ENCODE data around the gene ARL15. TPM values are rescaled to one million over a fixed set of nuclear protein-coding genes. Genes with fewer than 3 reads are reported as not detected.

Gene ARL15
- total RNA-seq, 4 donors from 2014 or later: 13.0 to 52.7 (median 17.1) TPM

DNA sequence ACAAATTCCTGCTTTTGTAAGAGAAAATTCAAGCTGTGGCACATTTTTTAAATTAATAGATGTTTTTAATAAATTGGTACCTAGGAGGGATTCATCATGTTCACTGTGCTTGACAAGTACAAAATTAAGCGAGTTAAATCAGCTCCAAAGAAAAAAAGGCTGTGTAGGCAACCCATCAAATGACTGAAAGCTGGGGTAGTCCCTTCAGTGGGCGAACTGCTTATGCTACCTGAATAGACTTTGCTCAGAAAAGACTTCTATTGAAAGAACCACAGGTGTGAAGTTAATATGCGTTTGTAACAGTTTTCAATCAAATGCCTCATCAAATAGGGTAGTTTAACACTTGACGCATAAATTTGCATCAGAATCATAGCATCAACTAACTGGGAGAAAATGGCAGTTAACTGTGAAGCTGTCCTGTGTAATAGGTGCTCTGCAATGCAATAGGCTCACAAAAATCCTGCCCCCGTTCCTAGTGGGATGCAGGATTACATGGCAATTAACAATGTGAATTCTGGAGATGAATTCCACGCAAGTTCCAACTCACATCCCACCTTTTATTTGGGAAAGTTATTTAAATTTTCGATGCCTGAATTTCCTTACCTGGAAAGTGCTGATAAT, 14.4 kb upstream of the ARL15 start:
- no peak for DNase-seq (ENCODE audit: low spot score in 2 of 2)
- H3K36me3 ChIP-seq: no peaks in the 10 kb centered on the region
- no peaks in the 10 kb centered on the region for H3K27me3 ChIP-seq
- TF ChIP-seq POLR2A (IDR thresholded peaks at IDR 0.05): no peak
- TF ChIP-seq EP300 (IDR thresholded peaks at IDR 0.05): no peak
- TF ChIP-seq, protein P1, sequence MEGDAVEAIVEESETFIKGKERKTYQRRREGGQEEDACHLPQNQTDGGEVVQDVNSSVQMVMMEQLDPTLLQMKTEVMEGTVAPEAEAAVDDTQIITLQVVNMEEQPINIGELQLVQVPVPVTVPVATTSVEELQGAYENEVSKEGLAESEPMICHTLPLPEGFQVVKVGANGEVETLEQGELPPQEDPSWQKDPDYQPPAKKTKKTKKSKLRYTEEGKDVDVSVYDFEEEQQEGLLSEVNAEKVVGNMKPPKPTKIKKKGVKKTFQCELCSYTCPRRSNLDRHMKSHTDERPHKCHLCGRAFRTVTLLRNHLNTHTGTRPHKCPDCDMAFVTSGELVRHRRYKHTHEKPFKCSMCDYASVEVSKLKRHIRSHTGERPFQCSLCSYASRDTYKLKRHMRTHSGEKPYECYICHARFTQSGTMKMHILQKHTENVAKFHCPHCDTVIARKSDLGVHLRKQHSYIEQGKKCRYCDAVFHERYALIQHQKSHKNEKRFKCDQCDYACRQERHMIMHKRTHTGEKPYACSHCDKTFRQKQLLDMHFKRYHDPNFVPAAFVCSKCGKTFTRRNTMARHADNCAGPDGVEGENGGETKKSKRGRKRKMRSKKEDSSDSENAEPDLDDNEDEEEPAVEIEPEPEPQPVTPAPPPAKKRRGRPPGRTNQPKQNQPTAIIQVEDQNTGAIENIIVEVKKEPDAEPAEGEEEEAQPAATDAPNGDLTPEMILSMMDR (IDR thresholded peaks at IDR 0.05): no peak
- no peak overlapping the region for H3K27ac ChIP-seq
- no peaks in the 10 kb centered on the region for H3K4me1 ChIP-seq
- no peak overlapping the region for H3K4me3 ChIP-seq
- H3K9me3 ChIP-seq: no peaks in the 10 kb centered on the region
- WGBS, 2 donors: 86 to 90% methylated on average over 7 of the region's 7 CpGs

DNA sequence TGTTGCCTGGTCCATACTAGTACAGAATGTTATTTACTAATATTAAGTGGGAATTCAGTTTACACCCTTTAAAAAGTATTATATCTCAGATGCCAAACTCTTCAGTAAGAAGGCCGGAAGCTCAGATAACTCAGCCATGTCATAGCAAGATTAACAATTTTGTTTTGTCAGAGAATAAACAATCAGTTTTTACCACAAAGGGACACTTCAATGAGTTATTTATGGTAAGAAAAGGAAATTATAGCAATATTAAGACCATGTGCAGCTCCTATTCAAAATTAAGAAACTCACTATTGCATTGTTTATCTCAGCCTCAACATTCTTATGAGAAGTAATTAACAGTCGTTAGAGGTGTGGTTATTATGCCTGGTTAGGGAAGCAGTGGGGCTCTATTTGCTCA, 13.1 kb upstream of the ARL15 start:
- H3K4me3 ChIP-seq: no peak overlapping the region
- no peak overlapping the region for H3K27ac ChIP-seq
- no peaks in the 10 kb centered on the region for H3K4me1 ChIP-seq
- no peaks in the 10 kb centered on the region for H3K9me3 ChIP-seq
- H3K27me3 ChIP-seq: no peaks in the 10 kb centered on the region
- 60 to 67% methylated on average over 2 of the region's 2 CpGs for WGBS, 2 donors
- TF ChIP-seq POLR2A (IDR thresholded peaks at IDR 0.05) (no peak), EP300 (IDR thresholded peaks at IDR 0.05) (no peak)
- TF ChIP-seq, protein P1 (IDR thresholded peaks at IDR 0.05): no peak
- no peak for DNase-seq (ENCODE audit: low spot score in 2 of 2)
- H3K36me3 ChIP-seq: no peaks in the 10 kb centered on the region

DNA sequence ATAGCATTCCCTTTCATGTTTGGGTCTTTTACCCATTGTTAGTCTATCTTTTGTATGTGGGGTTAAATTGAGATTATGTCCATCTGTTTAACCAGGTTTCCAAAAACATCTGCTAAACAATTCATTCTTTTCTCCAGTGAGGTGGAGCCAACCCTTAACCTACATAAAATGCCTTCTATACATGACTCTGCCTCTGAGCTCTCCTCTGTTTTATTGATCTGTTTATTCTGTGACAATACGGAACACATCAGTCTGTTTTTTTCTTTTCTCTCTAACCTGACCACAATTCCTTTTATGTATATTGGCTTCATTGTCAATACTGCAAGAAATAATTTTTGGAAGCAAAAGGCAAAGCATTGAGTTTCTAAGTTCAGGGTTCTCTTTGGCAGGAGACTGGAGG, 9.9 kb upstream of the ARL15 start:
- no peaks in the 10 kb centered on the region for H3K27me3 ChIP-seq
- no peak for DNase-seq (ENCODE audit: low spot score in 2 of 2)
- no peak for TF ChIP-seq POLR2A (IDR thresholded peaks at IDR 0.05)
- TF ChIP-seq, protein P1 (IDR thresholded peaks at IDR 0.05): no peak
- no peak for TF ChIP-seq EP300 (IDR thresholded peaks at IDR 0.05)
- no peaks in the 10 kb centered on the region for H3K9me3 ChIP-seq
- no peak overlapping the region for H3K27ac ChIP-seq
- H3K36me3 ChIP-seq: no peaks in the 10 kb centered on the region
- H3K4me1 ChIP-seq: no peaks in the 10 kb centered on the region
- no peak overlapping the region for H3K4me3 ChIP-seq
- 88 to 91% methylated on average over 1 of the region's 1 CpG for WGBS, 2 donors

DNA sequence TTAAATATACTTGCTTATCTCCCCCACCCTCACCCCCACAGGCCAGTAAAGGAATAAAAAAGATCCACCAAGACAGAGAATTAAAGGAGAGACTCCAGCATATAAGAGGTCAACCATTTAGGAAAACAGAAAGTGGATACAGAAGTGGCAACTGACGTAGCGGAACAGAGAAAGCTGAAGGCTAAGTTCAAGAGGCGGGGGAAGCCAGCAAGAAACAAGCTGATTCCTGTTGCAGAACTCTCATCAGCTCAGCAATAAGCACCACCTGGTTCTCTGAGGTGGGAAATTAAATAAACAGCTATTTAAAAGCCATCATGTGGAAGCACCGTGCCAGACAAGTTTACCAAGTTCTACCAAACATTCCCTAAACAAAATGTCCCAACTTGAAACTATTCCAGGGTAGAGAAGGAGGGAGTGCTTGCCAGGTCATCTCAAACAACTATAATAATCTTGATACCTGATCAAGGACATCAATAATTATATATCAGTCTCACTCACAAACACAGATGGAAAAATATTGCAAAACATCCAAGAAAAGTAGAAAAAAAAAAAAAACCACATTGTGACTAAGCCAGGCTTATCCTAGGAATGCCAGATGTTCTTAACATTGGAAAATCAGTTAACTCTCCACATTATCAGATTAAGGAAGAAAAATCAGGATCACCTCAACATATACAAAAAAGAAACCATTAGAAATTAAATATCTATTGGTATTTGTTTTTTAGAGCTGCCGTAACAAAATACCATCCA, 7.3 kb upstream of the ARL15 start:
- TF ChIP-seq POLR2A (IDR thresholded peaks at IDR 0.05): no peak
- TF ChIP-seq, protein P1 (IDR thresholded peaks at IDR 0.05): no peak
- no peak for TF ChIP-seq EP300 (IDR thresholded peaks at IDR 0.05)
- no peaks in the 10 kb centered on the region for H3K36me3 ChIP-seq
- 73 to 77% methylated on average over 5 of the region's 5 CpGs for WGBS, 2 donors
- H3K4me1 ChIP-seq: no peaks in the 10 kb centered on the region
- no peak overlapping the region for H3K27ac ChIP-seq
- DNase-seq (ENCODE audit: low spot score in 2 of 2): no peak
- no peaks in the 10 kb centered on the region for H3K9me3 ChIP-seq
- no peak overlapping the region for H3K4me3 ChIP-seq
- no peaks in the 10 kb centered on the region for H3K27me3 ChIP-seq

DNA sequence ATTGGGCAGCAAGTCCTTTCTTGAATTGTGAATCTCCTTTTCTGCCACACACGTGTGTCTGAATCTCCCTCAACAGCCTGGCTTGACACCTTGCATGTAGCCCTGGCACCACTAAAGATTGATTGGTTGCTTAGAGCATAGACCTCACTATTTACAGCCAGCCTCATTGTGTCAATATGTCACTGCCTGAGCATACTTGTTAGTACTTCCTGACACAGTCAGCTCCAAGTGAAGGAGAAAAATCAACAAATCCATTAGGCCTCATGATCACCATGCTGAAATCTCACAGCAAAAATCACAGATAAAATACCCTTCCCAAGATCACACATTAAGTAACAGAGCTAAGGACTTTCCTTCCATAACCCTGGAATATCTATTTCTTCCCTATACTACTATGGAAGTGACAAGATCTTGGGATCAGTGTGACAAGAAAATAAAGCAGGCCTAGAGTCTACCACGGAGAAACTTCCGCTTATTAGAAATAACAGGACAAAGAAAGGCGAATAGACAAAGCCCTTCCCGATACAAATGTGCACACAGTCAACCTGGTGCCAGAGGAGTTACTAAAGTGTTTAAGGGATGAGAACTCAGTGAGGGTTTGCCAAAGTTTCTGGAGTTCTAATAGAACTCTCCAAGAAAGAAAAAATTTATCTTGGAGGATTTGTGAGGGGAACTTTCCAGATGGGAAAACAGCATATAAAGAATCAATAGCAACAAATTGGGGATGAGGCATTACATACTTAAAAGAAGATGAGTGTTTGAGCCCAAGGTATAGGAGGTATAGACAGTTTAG, 5.6 kb upstream of the ARL15 start:
- no peaks in the 10 kb centered on the region for H3K9me3 ChIP-seq

More for the DNA sequence above, 5.6 kb upstream of the ARL15 start:
- peaks cover 0 to 7% (median 1%) of the 10 kb centered on the region in 4 donors for H3K4me1 ChIP-seq
- no peak overlapping the region for H3K4me3 ChIP-seq
- no peak overlapping the region for H3K27ac ChIP-seq
- no peaks in the 10 kb centered on the region for H3K27me3 ChIP-seq
- 81 to 86% methylated on average over 5 of the region's 5 CpGs for WGBS, 2 donors
- TF ChIP-seq EP300 (IDR thresholded peaks at IDR 0.05) (no peak), POLR2A (IDR thresholded peaks at IDR 0.05) (no peak)
- TF ChIP-seq, protein P1 (IDR thresholded peaks at IDR 0.05): no peak
- DNase-seq (ENCODE audit: low spot score in 2 of 2): no peak
- H3K36me3 ChIP-seq: no peaks in the 10 kb centered on the region
